Measurements from ENCODE around the gene ST6GALNAC3.

The ST6GALNAC3 gene

GRCh38 chr1:76254104-76255030 is 179.8 kb downstream of the ST6GALNAC3 start:
- H3K27ac ChIP-seq = no peak overlapping the region
- TF ChIP-seq CTCF (IDR thresholded peaks at IDR 0.05) = no peak
- no peak for TF ChIP-seq ZFX (IDR thresholded peaks at IDR 0.05; ENCODE audit: borderline replicate concordance)

- no peak for TF ChIP-seq CTCF (IDR thresholded peaks at IDR 0.05)
- no peak for TF ChIP-seq ZFX (IDR thresholded peaks at IDR 0.05; ENCODE audit: borderline replicate concordance)
- H3K27ac ChIP-seq = no peak overlapping the region
Observed at GRCh38 chr1:76256289-76257223, 182.0 kb downstream of the ST6GALNAC3 start.

GRCh38 chr1:76257823-76258222 is 183.3 kb downstream of the ST6GALNAC3 start:
- no peak for TF ChIP-seq CTCF (IDR thresholded peaks at IDR 0.05)
- TF ChIP-seq ZFX (IDR thresholded peaks at IDR 0.05; ENCODE audit: borderline replicate concordance) = no peak
- no peak overlapping the region for H3K27ac ChIP-seq

- no peak for TF ChIP-seq ZFX (IDR thresholded peaks at IDR 0.05; ENCODE audit: borderline replicate concordance)
- TF ChIP-seq CTCF (IDR thresholded peaks at IDR 0.05) = no peak
- no peak overlapping the region for H3K27ac ChIP-seq
Observed at GRCh38 chr1:76259270-76259669, 184.7 kb downstream of the ST6GALNAC3 start.

- TF ChIP-seq CTCF (IDR thresholded peaks at IDR 0.05) (no peak), ZFX (IDR thresholded peaks at IDR 0.05; ENCODE audit: borderline replicate concordance) (no peak)
- no peak overlapping the region for H3K27ac ChIP-seq
Observed at GRCh38 chr1:76260279-76260678, 185.7 kb downstream of the ST6GALNAC3 start.

- TF ChIP-seq CTCF (IDR thresholded peaks at IDR 0.05) (no peak), ZFX (IDR thresholded peaks at IDR 0.05; ENCODE audit: borderline replicate concordance) (no peak)
- no peak overlapping the region for H3K27ac ChIP-seq
Observed at GRCh38 chr1:76262601-76263000, 188.1 kb downstream of the ST6GALNAC3 start.

All from 22Rv1 (cell line).